HepG2 (cell line): ENCODE results near the gene ANKRD53. TPM values are rescaled to one million over a fixed set of nuclear protein-coding genes. Genes with fewer than 3 reads are reported as not detected.

Experiments used
- ATAC-seq: fragments of 200-7000 bp; cut with Tn5 transposase; 3 replicates; pipeline ENCODE4 v1.9.1; 2020; ENCODE audit warnings: mild to moderate bottlenecking, moderate library complexity
- BruUV-seq: library from RNA; stranded (reverse); fragments of 400-500 nt; replicated peaks from 2 replicates; lab custom pipeline; 2021; lab: Mats Ljungman, UMichigan
- CTCF ChIA-PET: fragments of 300-600 bp; formaldehyde crosslinking; extraction: SDS; loops from one replicate; lab custom pipeline; 2021; ENCODE audit warnings: low total read pairs, inconsistent platforms, low intra/inter-chr PET ratio; lab: Yijun Ruan, JAX
- POLR2A ChIA-PET: fragments of 350-600 bp; sonication (Branson Sonifier 250); formaldehyde crosslinking; loops from one replicate; lab custom pipeline; 2020; ENCODE audit warnings: antibody characterized with exemption, inconsistent platforms; lab: Yijun Ruan, JAX
- DNase-seq: peaks from one replicate; pipeline ENCODE4 v3.0.0-alpha.2; 2015; ENCODE audit warnings: low spot score
- FAIRE-seq: peaks from 3 replicates; lab custom pipeline; 2011; peaks lifted over from hg19 to GRCh38; lab: Jason Lieb, UNC
- H2AFZ ChIP-seq: one replicate; pipeline ENCODE4 v1.6.1; 2011; ENCODE audit warnings: low read length, inconsistent platforms
- H3K27ac ChIP-seq: fragments of 300-600 bp; 3 replicates; pipeline ENCODE4 v1.8.0; 2011; ENCODE audit warnings: mixed run types, mild to moderate bottlenecking, mixed read lengths, low read length, inconsistent platforms; ENCODE audit not compliant: insufficient read depth; ENCODE audit errors: extremely low read length
- H3K27me3 ChIP-seq, 2 experiments: fragments of 200-600 bp in 1 of 2; 2 replicates in 1 of 2; 3 replicates in 1 of 2; pipeline versions ENCODE4 v1.6.0 to v1.8.0; 2011; ENCODE audit warnings: low read length in 2 of 2, mild to moderate bottlenecking in 2 of 2, moderate library complexity in 2 of 2, inconsistent platforms in 1 of 2; ENCODE audit not compliant: insufficient read depth in 2 of 2, control insufficient read depth in 1 of 2
- H3K36me3 ChIP-seq, 2 experiments: fragments of 200-600 bp in 1 of 2; replicated peaks in 1 of 2; 2 replicates in 1 of 2; 3 replicates in 1 of 2; pipeline versions ENCODE4 v1.5.1 to v1.8.0; 2011; ENCODE audit warnings: low read length in 2 of 2, inconsistent platforms in 1 of 2; ENCODE audit not compliant: insufficient read depth in 2 of 2, control insufficient read depth in 1 of 2
- H3K4me1 ChIP-seq: 2 replicates; pipeline ENCODE4 v1.5.1; 2012; ENCODE audit warnings: low read length, inconsistent platforms; ENCODE audit not compliant: insufficient read depth
- H3K4me2 ChIP-seq: 2 replicates; pipeline ENCODE4 v1.6.0; 2011; ENCODE audit warnings: low read depth, low read length, inconsistent platforms
- H3K4me3 ChIP-seq, 3 experiments: fragments of 200-600 bp in 1 of 3; sonication (generic), shearing (Covaris generic) in 1 of 3; replicated peaks in 1 of 3; 2 replicates each; pipeline ENCODE4 v1.5.1; 2011 to 2016; ENCODE audit warnings: low read length in 3 of 3, inconsistent platforms in 2 of 3, low read depth in 2 of 3, mild to moderate bottlenecking in 2 of 3, control low read depth in 1 of 3, mixed read lengths in 1 of 3; ENCODE audit not compliant: insufficient read depth in 1 of 3
- H3K79me2 ChIP-seq: one replicate; pipeline ENCODE4 v1.6.1; 2011; ENCODE audit warnings: low read length, inconsistent platforms; ENCODE audit not compliant: insufficient read depth
- H3K9ac ChIP-seq: 2 replicates; pipeline ENCODE4 v1.6.0; 2011; ENCODE audit warnings: mild to moderate bottlenecking, low read depth, low read length, inconsistent platforms; ENCODE audit not compliant: insufficient read depth
- H3K9me3 ChIP-seq: 2 replicates; pipeline ENCODE4 v1.5.1; 2012; ENCODE audit warnings: mild to moderate bottlenecking, low read length
- H4K20me1 ChIP-seq: 2 replicates; pipeline ENCODE4 v1.6.0; 2011; ENCODE audit warnings: inconsistent platforms, mild to moderate bottlenecking, low read length, moderate library complexity; ENCODE audit not compliant: insufficient read depth
- ARHGAP35 ChIP-seq: sonication (generic); formaldehyde crosslinking; IDR thresholded peaks from 2 replicates; pipeline ENCODE4 v1.9.0; 2022; ENCODE audit warnings: mild to moderate bottlenecking, inconsistent platforms, moderate library complexity, missing genetic modification reagents, borderline replicate concordance
- ATF1 ChIP-seq: IDR thresholded peaks from 2 replicates; pipeline ENCODE4 v1.6.1; 2016; ENCODE audit warnings: mild to moderate bottlenecking, control low read depth
- FIP1L1 ChIP-seq: fragments of 200-400 bp; formaldehyde crosslinking; IDR thresholded peaks from 2 replicates; pipeline ENCODE4 v1.6.1; 2018; ENCODE audit warnings: low read depth, mild to moderate bottlenecking, low read length, moderate library complexity, borderline replicate concordance; ENCODE audit not compliant: insufficient read depth
- MIER2 ChIP-seq: IDR thresholded peaks from 2 replicates; pipeline ENCODE4 v1.6.1; 2016; ENCODE audit warnings: missing biosample characterization, missing genetic modification reagents
- MYNN ChIP-seq: sonication (generic); formaldehyde crosslinking; IDR thresholded peaks from 2 replicates; pipeline ENCODE4 v1.4.0; 2020; ENCODE audit warnings: mild to moderate bottlenecking, low read depth, missing genetic modification reagents
- PAX8 ChIP-seq: sonication (generic); formaldehyde crosslinking; IDR thresholded peaks from 2 replicates; pipeline ENCODE4 v1.8.0; 2022; ENCODE audit warnings: mild to moderate bottlenecking, missing genetic modification reagents, borderline replicate concordance
- SAFB2 ChIP-seq: sonication (generic); formaldehyde crosslinking; IDR thresholded peaks from 2 replicates; pipeline ENCODE4 v1.5.1; 2020; ENCODE audit warnings: missing genetic modification reagents, low read depth, mild to moderate bottlenecking, borderline replicate concordance
- THYN1 ChIP-seq: sonication (generic); formaldehyde crosslinking; IDR thresholded peaks from 2 replicates; pipeline ENCODE4 v1.8.1; 2023; ENCODE audit warnings: low read depth, mild to moderate bottlenecking, moderate library complexity, missing genetic modification reagents, borderline replicate concordance
- U2AF2 ChIP-seq: fragments of 200-400 bp; formaldehyde crosslinking; IDR thresholded peaks from 2 replicates; pipeline ENCODE4 v1.6.1; 2017; ENCODE audit warnings: low read depth, mild to moderate bottlenecking, low read length
- ZNF703 ChIP-seq: sonication (generic); formaldehyde crosslinking; IDR thresholded peaks from 2 replicates; pipeline ENCODE4 v1.5.1; 2020; ENCODE audit warnings: missing genetic modification reagents, mild to moderate bottlenecking, moderate library complexity, borderline replicate concordance
- WGBS: methylation state at CpG from one replicate; pipeline ENCODE4 v1.1.6; 2017; ENCODE audit warnings: low lambda C conversion rate; 5-methylcytosine and 5-hydroxymethylcytosine counted together
- in situ Hi-C: cut with HindIII; loops from 2 replicates; pipeline ENCODE4 v1.10.0; 2017; ENCODE audit warnings: low pct_unique_long_range_greater_than_20kb; ENCODE audit not compliant: extremely low pct_ligation_motif_present
- intact Hi-C: fragments of 100-400 bp; cut with micrococcal nuclease; formaldehyde crosslinking; loops from one replicate; pipeline ENCODE4 v1.10.0; 2022; ENCODE audit not compliant: unreplicated experiment
- polyA plus RNA-seq, 8 experiments: library from polyadenylated mRNA; depleted of rRNA in 3 of 8; stranded (reverse) in 7 of 8; unstranded in 1 of 8; fragments of >200 nt; fragmentation: Illumina TruSeq in 4 of 8; extraction: Trizol in 4 of 8; gene quantifications; 2 replicates each; pipeline versions ENCODE4 v1.2.1 to v1.2.3, GENCODE V29; 2011 to 2016; ENCODE audit warnings: low read depth in 4 of 8, missing spikeins in 1 of 8, mixed read lengths in 1 of 8; ENCODE audit not compliant: insufficient read depth in 1 of 8
- total RNA-seq, 5 experiments: library from RNA; depleted of rRNA; stranded (reverse); fragments of >200 nt; fragmentation: Illumina TruSeq; extraction: Trizol; gene quantifications; 2 replicates each; pipeline ENCODE4 v1.2.3, GENCODE V29; 2016; ENCODE audit warnings: low read depth in 1 of 5
- TF ChIP-seq, protein P1 (sequence below): sonication (generic); formaldehyde crosslinking; IDR thresholded peaks from 2 replicates; pipeline ENCODE4 v1.4.0; 2020; ENCODE audit warnings: mild to moderate bottlenecking, missing genetic modification reagents
- TF ChIP-seq, protein P2 (sequence below): sonication (generic); formaldehyde crosslinking; IDR thresholded peaks from 2 replicates; pipeline ENCODE4 v1.5.0; 2020; ENCODE audit warnings: missing genetic modification reagents
- TF ChIP-seq, protein P3 (sequence below): sonication (generic); formaldehyde crosslinking; IDR thresholded peaks from 2 replicates; pipeline ENCODE4 v1.4.0; 2020; ENCODE audit warnings: missing genetic modification reagents

The ANKRD53 gene
- total and polyA plus RNA-seq, 2 of the 13 experiments (the other 11 are each of a cell fraction or from before 2014, with no cell fraction given): 0.15 TPM; not detected in 1

DNA sequence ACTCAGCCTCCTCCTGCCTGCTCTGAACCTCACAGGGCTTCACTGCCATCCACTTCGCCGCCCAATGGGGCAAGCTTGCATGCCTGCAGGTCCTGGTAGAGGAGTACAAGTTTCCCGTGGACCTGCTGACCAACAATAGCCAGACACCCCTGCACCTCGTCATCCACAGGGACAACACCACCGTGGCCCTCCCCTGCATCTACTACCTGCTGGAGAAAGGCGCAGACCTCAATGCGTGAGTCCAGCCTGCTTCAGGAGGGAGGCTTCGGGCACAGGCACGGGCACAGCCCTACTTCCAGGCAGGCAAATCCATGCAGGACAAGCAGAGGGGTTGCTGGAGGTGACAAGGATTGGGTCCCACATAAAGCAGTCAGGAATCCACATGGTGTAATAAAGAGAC is 1.2 kb downstream of the ANKRD53 start (continued):
- no peak for TF ChIP-seq FIP1L1
- no peak for TF ChIP-seq ARHGAP35
- TF ChIP-seq ZNF703: no peak
- TF ChIP-seq U2AF2: no peak
- TF ChIP-seq PAX8 (CRISPR knock-in tag): no peak
- TF ChIP-seq SAFB2 (CRISPR knock-in tag): no peak
- TF ChIP-seq, protein P1, sequence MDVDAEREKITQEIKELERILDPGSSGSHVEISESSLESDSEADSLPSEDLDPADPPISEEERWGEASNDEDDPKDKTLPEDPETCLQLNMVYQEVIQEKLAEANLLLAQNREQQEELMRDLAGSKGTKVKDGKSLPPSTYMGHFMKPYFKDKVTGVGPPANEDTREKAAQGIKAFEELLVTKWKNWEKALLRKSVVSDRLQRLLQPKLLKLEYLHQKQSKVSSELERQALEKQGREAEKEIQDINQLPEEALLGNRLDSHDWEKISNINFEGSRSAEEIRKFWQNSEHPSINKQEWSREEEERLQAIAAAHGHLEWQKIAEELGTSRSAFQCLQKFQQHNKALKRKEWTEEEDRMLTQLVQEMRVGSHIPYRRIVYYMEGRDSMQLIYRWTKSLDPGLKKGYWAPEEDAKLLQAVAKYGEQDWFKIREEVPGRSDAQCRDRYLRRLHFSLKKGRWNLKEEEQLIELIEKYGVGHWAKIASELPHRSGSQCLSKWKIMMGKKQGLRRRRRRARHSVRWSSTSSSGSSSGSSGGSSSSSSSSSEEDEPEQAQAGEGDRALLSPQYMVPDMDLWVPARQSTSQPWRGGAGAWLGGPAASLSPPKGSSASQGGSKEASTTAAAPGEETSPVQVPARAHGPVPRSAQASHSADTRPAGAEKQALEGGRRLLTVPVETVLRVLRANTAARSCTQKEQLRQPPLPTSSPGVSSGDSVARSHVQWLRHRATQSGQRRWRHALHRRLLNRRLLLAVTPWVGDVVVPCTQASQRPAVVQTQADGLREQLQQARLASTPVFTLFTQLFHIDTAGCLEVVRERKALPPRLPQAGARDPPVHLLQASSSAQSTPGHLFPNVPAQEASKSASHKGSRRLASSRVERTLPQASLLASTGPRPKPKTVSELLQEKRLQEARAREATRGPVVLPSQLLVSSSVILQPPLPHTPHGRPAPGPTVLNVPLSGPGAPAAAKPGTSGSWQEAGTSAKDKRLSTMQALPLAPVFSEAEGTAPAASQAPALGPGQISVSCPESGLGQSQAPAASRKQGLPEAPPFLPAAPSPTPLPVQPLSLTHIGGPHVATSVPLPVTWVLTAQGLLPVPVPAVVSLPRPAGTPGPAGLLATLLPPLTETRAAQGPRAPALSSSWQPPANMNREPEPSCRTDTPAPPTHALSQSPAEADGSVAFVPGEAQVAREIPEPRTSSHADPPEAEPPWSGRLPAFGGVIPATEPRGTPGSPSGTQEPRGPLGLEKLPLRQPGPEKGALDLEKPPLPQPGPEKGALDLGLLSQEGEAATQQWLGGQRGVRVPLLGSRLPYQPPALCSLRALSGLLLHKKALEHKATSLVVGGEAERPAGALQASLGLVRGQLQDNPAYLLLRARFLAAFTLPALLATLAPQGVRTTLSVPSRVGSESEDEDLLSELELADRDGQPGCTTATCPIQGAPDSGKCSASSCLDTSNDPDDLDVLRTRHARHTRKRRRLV (CRISPR knock-in tag): no peak
- TF ChIP-seq ATF1 (CRISPR knock-in tag): no peak

DNA sequence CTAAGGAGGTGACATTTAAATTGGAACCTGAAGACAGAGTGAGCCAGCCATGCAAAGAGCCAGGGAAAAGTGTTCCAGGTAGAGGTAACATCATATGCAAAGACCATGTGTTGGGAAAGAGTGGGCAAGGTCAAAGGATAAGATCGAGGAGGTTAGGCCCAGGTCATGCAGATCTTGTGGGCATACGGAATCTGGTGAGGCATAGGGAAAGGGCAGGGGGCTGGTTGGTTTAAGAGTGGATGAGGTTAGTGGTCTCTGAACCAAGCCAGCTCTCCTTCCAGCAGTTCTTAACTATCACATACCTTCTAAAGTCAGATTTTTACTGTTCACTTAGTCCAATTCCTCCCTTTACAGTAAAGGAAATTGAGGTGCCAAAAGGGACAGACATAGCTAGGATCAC is 3.0 kb downstream of the ANKRD53 start:
- Histone ChIP-seq H3K36me3 (peaks cover 7 to 10% of the 10 kb centered on the region in 2 experiments), H3K79me2 (no peaks in the 10 kb centered on the region), H3K4me2 (no peak overlapping the region), H2AFZ (no peak overlapping the region), H3K9ac (no peak overlapping the region), H4K20me1 (no peaks in the 10 kb centered on the region), H3K4me3 (no peak overlapping the region), H3K4me1 (peaks cover 11% of the 10 kb centered on the region), H3K27me3 (no peaks in the 10 kb centered on the region), H3K9me3 (no peaks in the 10 kb centered on the region), H3K27ac (no peak overlapping the region)
- in situ Hi-C loops: no loop called here
- POLR2A ChIA-PET: no interaction called here
- no peak for DNase-seq
- ATAC-seq: no peak
- FAIRE-seq: no peak
- no TSS peak for BruUV-seq
- 50% methylated on average over 2 of the region's 2 CpGs for WGBS
- intact Hi-C loops: no loop called here
- CTCF ChIA-PET: no interaction called here
- no peak for TF ChIP-seq THYN1
- TF ChIP-seq MIER2: no peak
- TF ChIP-seq, protein P2, sequence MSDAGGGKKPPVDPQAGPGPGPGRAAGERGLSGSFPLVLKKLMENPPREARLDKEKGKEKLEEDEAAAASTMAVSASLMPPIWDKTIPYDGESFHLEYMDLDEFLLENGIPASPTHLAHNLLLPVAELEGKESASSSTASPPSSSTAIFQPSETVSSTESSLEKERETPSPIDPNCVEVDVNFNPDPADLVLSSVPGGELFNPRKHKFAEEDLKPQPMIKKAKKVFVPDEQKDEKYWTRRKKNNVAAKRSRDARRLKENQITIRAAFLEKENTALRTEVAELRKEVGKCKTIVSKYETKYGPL: no peak
- TF ChIP-seq, protein P3, sequence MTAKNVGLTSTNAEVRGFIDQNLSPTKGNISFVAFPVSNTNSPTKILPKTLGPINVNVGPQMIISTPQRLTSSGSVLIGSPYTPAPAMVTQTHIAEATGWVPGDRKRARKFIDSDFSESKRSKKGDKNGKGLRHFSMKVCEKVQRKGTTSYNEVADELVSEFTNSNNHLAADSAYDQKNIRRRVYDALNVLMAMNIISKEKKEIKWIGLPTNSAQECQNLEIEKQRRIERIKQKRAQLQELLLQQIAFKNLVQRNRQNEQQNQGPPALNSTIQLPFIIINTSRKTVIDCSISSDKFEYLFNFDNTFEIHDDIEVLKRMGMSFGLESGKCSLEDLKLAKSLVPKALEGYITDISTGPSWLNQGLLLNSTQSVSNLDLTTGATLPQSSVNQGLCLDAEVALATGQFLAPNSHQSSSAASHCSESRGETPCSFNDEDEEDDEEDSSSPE (CRISPR knock-in tag): no peak
- TF ChIP-seq MYNN: no peak
